Measurements from ENCODE around the gene HACD2.
"Not testable (repeated sequence)": the region's sequence is repeated elsewhere in the genome, so short reads cannot be mapped to it uniquely, and the experiment has no call there.

Gene HACD2

GRCh38 chr3:123522320-123523022, 62.4 kb downstream of the HACD2 start:
- no peak for DNase-seq

- DNase-seq: no peak
Measured at GRCh38 chr3:123521179-123521969, 63.5 kb downstream of the HACD2 start.

GRCh38 chr3:123520656-123521055, 64.2 kb downstream of the HACD2 start:
- DNase-seq: no peak

GRCh38 chr3:123518892-123519485, 65.9 kb downstream of the HACD2 start:
- no peak for DNase-seq

GRCh38 chr3:123511726-123512125, 73.1 kb downstream of the HACD2 start:
- DNase-seq: no peak

- DNase-seq: no peak
Measured at GRCh38 chr3:123511084-123511483, 73.8 kb downstream of the HACD2 start.

GRCh38 chr3:123508178-123508577, 76.7 kb downstream of the HACD2 start:
- no peak for DNase-seq

- no peak for DNase-seq
Measured at GRCh38 chr3:123505820-123506219, 79.0 kb downstream of the HACD2 start.

- no peak for DNase-seq
Measured at GRCh38 chr3:123503203-123503602, 81.7 kb downstream of the HACD2 start.

- DNase-seq: no peak
Measured at GRCh38 chr3:123499322-123499721, 85.5 kb downstream of the HACD2 start.

- DNase-seq: no peak
Measured at GRCh38 chr3:123498761-123499160, 86.1 kb downstream of the HACD2 start.

- no peak for DNase-seq
Measured at GRCh38 chr3:123493912-123494311, 90.9 kb downstream of the HACD2 start.

GRCh38 chr3:123491966-123492587, 92.8 kb downstream of the HACD2 start:
- no peak for DNase-seq

GRCh38 chr3:123489400-123490004, 95.4 kb downstream of the HACD2 start:
- DNase-seq: peak; percentile 45 to 64

- no peak for DNase-seq
Measured at GRCh38 chr3:123488645-123489347, 96.1 kb downstream of the HACD2 start.

GRCh38 chr3:123487063-123487462, 97.8 kb downstream of the HACD2 start:
- DNase-seq: not testable (repeated sequence)

GRCh38 chr3:123486460-123486859, 98.4 kb downstream of the HACD2 start:
- no peak for DNase-seq

GRCh38 chr3:123485551-123485950, 99.3 kb downstream of the HACD2 start:
- no peak for DNase-seq

- no peak for DNase-seq
Measured at GRCh38 chr3:123483146-123483545, 101.7 kb downstream of the HACD2 start.

- DNase-seq: no peak
Measured at GRCh38 chr3:123481722-123482457, 103.0 kb downstream of the HACD2 start.

GRCh38 chr3:123481071-123481470, 103.8 kb downstream of the HACD2 start:
- DNase-seq: no peak

- DNase-seq: no peak
Measured at GRCh38 chr3:123480428-123480827, 104.4 kb downstream of the HACD2 start.
